ENCODE results near the gene MICAL2. TPM values are rescaled to one million over a fixed set of nuclear protein-coding genes. Genes with fewer than 3 reads are reported as not detected.

MICAL2 gene
- total and polyA plus RNA-seq, 2 donors (not counting 3 experiments of a cell fraction or from before 2014, with no cell fraction given), result 67.6 to 200 TPM

GRCh38 chr11:12088047-12088481, 22.3 kb upstream of the MICAL2 start:
- dilution Hi-C loops (cut with MboI; ENCODE audit: extremely low pct_ligation_motif_present, low sequenced_read_pairs) (no loop called here), intact Hi-C loops (cut with micrococcal nuclease) (loop anchor here (1.0 kb wide), 1 partner anchor 148 kb away; no protein-coding TSS in a partner anchor)
- Histone ChIP-seq H3K4me3 (replicated peaks in 1 of 3; ENCODE audit: insufficient read depth in 1 of 3, low read depth in 1 of 3, low read length in 3 of 3) (peak overlapping the region in 1 of 3 experiments; percentile 54), H3K9me1 (replicated peaks; ENCODE audit: control insufficient read depth, extremely low read depth, insufficient read depth, low read length) (no peaks in the 10 kb centered on the region), H4K20me1 (replicated peaks; ENCODE audit: control insufficient read depth, extremely low read depth, insufficient read depth, low read length) (no peaks in the 10 kb centered on the region), H3K4me2 (ENCODE audit: insufficient read depth, low read length) (peak overlapping the region; percentile 83), H3K79me2 (ENCODE audit: control insufficient read depth, insufficient read depth, low read length) (no peaks in the 10 kb centered on the region), H3K27me3 (ENCODE audit: control insufficient read depth in 2 of 2, insufficient read depth in 2 of 2, low read length in 2 of 2) (no peaks in the 10 kb centered on the region), H3K36me3 (ENCODE audit: control insufficient read depth in 2 of 2, extremely low read depth in 1 of 2, insufficient read depth in 2 of 2, low read length in 2 of 2) (no peaks in the 10 kb centered on the region), H3K9me3 (replicated peaks; ENCODE audit: control insufficient read depth, insufficient read depth, low read length) (no peaks in the 10 kb centered on the region), H3K9ac (replicated peaks; ENCODE audit: extremely low read depth, insufficient read depth, low read length) (peak overlapping the region; percentile 94), H3K27ac (ENCODE audit: insufficient read depth, low read depth, low read length) (peak overlapping the region; percentile 99), H2AFZ (ENCODE audit: low read depth, low read length) (peak overlapping the region; percentile 20), H3K4me1 (ENCODE audit: control insufficient read depth, extremely low read depth, insufficient read depth, low read length) (peaks cover 76% of the 10 kb centered on the region)
- TF ChIP-seq MYC (IDR thresholded peaks at IDR 0.05; ENCODE audit: low read depth, low read length) (peak; percentile 0), CTCF (IDR thresholded peaks at IDR 0.05; ENCODE audit: extremely low read depth in 1 of 2, insufficient read depth in 1 of 2, low read depth in 1 of 2, low read length in 2 of 2) (peak; percentile 51 to 57), FOS (IDR thresholded peaks at IDR 0.05; ENCODE audit: borderline replicate concordance, insufficient read depth, low read length) (no peak)
- FAIRE-seq, result peak; percentile 95
- ChIA-PET POLR2A (interaction anchor here (1.0 to 2.5 kb wide), 4 partner anchors 23 to 199 kb away, joined by 3 to 12 read pairs (median 6); no protein-coding TSS in a partner anchor), CTCF (interaction anchor here (0.7 to 6.9 kb wide), 32 partner anchors 11 to 280 kb away, joined by 3 to 77 read pairs (median 6); partner anchors contain the start of gene MICAL2)
- DNase-seq (ENCODE audit: low read depth, low spot score), result peak; percentile 74
- no TSS peak for BruUV-seq (replicated peaks)

- Histone ChIP-seq H2AFZ (ENCODE audit: low read depth, low read length) (no peak overlapping the region), H3K9me1 (replicated peaks; ENCODE audit: control insufficient read depth, extremely low read depth, insufficient read depth, low read length) (no peaks in the 10 kb centered on the region), H3K27ac (ENCODE audit: insufficient read depth, low read depth, low read length) (peak overlapping the region; percentile 99), H4K20me1 (replicated peaks; ENCODE audit: control insufficient read depth, extremely low read depth, insufficient read depth, low read length) (no peaks in the 10 kb centered on the region), H3K4me3 (replicated peaks in 1 of 3; ENCODE audit: insufficient read depth in 1 of 3, low read depth in 1 of 3, low read length in 3 of 3) (no peak overlapping the region), H3K27me3 (ENCODE audit: control insufficient read depth in 2 of 2, insufficient read depth in 2 of 2, low read length in 2 of 2) (no peaks in the 10 kb centered on the region), H3K36me3 (ENCODE audit: control insufficient read depth in 2 of 2, extremely low read depth in 1 of 2, insufficient read depth in 2 of 2, low read length in 2 of 2) (no peaks in the 10 kb centered on the region), H3K4me1 (ENCODE audit: control insufficient read depth, extremely low read depth, insufficient read depth, low read length) (peaks cover 75% of the 10 kb centered on the region), H3K9ac (replicated peaks; ENCODE audit: extremely low read depth, insufficient read depth, low read length) (peak overlapping the region; percentile 94), H3K9me3 (replicated peaks; ENCODE audit: control insufficient read depth, insufficient read depth, low read length) (no peaks in the 10 kb centered on the region), H3K4me2 (ENCODE audit: insufficient read depth, low read length) (peak overlapping the region; percentile 83), H3K79me2 (ENCODE audit: control insufficient read depth, insufficient read depth, low read length) (no peaks in the 10 kb centered on the region)
- TF ChIP-seq FOS (IDR thresholded peaks at IDR 0.05; ENCODE audit: borderline replicate concordance, insufficient read depth, low read length) (no peak), JUN (IDR thresholded peaks at IDR 0.05; ENCODE audit: borderline replicate concordance, insufficient read depth, insufficient read length, low read depth) (no peak), POLR2AphosphoS5 (IDR thresholded peaks at IDR 0.05; ENCODE audit: insufficient read depth, low read depth, low read length) (no peak), GATA2 (IDR thresholded peaks at IDR 0.05; ENCODE audit: insufficient read depth, insufficient read length, low read depth, low read length) (no peak), POLR2A (IDR thresholded peaks at IDR 0.05; ENCODE audit: low read depth, low read length) (no peak), MYC (IDR thresholded peaks at IDR 0.05; ENCODE audit: low read depth, low read length) (no peak), CTCF (IDR thresholded peaks at IDR 0.05; ENCODE audit: extremely low read depth in 1 of 2, insufficient read depth in 1 of 2, low read depth in 1 of 2, low read length in 2 of 2) (no peak)
- TF ChIP-seq, protein P1, sequence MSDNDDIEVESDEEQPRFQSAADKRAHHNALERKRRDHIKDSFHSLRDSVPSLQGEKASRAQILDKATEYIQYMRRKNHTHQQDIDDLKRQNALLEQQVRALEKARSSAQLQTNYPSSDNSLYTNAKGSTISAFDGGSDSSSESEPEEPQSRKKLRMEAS (IDR thresholded peaks at IDR 0.05; ENCODE audit: insufficient read depth, insufficient read length), result no peak
- dilution Hi-C loops (cut with MboI; ENCODE audit: extremely low pct_ligation_motif_present, low sequenced_read_pairs), result no loop called here
- intact Hi-C loops (cut with micrococcal nuclease), result loop anchor here (1.0 kb wide), 1 partner anchor 148 kb away; no protein-coding TSS in a partner anchor
- no peak for DNase-seq (ENCODE audit: low read depth, low spot score)
- FAIRE-seq, result no peak
- BruUV-seq (replicated peaks), result no TSS peak
- ChIA-PET CTCF (interaction anchor here (0.7 to 6.9 kb wide), 21 partner anchors 10 to 280 kb away, joined by 3 to 77 read pairs (median 9); no protein-coding TSS in a partner anchor), POLR2A (interaction anchor here (1.5 to 2.5 kb wide), 2 partner anchors 112 to 198 kb away, joined by 3 to 10 read pairs; no protein-coding TSS in a partner anchor)
Measured at GRCh38 chr11:12088531-12088930, 21.9 kb upstream of the MICAL2 start.

Measured in endothelial cell of umbilical vein (primary cell).